Measurements from ENCODE around the gene E2F4.

E2F4 gene, protein sequence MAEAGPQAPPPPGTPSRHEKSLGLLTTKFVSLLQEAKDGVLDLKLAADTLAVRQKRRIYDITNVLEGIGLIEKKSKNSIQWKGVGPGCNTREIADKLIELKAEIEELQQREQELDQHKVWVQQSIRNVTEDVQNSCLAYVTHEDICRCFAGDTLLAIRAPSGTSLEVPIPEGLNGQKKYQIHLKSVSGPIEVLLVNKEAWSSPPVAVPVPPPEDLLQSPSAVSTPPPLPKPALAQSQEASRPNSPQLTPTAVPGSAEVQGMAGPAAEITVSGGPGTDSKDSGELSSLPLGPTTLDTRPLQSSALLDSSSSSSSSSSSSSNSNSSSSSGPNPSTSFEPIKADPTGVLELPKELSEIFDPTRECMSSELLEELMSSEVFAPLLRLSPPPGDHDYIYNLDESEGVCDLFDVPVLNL

GRCh38 chr16:67191995-67192681 lies at the start of gene E2F4:
Gene E2F4, plus strand, starts transcription at chr16:67192155. Its CDS starts 73 bp downstream, at chr16:67192228.
- no peak for TF ChIP-seq CTCF (conservative IDR thresholded peaks at IDR 0.05; ENCODE audit: low read depth, low read length)
- H3K4me3 ChIP-seq (ENCODE audit: low read length), result peak within 1 kb of the TSS; percentile 77
- DNase-seq (ENCODE audit: low read depth), result peak; percentile 70

- H3K4me3 ChIP-seq (ENCODE audit: low read length), result no peak overlapping the region
- TF ChIP-seq CTCF (conservative IDR thresholded peaks at IDR 0.05; ENCODE audit: low read depth, low read length), result no peak
- no peak for DNase-seq (ENCODE audit: low read depth)
Observed at GRCh38 chr16:67142342-67142741, 49.6 kb upstream of the E2F4 start.

GRCh38 chr16:67144943-67145342 lies 47.0 kb upstream of the E2F4 start:
- H3K4me3 ChIP-seq (ENCODE audit: low read length), result no peak overlapping the region
- no peak for TF ChIP-seq CTCF (conservative IDR thresholded peaks at IDR 0.05; ENCODE audit: low read depth, low read length)
- no peak for DNase-seq (ENCODE audit: low read depth)

DNA sequence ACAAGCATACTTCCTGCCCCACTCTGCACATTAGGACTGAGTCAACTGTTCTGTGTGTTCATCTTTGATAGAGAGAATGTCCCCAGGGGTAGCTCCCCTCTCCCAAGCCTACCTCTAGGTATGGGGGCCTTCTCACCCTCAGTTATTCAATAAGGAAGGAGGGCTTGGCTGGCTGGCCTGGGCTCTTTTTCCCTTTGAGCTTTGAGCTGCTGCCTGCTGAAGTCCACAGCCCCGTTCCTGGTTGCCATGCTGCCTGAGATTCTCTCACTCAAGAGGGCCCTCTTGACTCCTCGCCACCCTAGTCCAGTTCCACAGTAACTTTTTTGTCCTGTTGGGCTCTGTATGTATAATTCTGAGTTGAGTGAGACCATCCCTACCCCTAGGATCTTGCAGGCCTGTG lies 46.2 kb upstream of the E2F4 start:
- DNase-seq (ENCODE audit: low read depth), result no peak
- TF ChIP-seq CTCF (conservative IDR thresholded peaks at IDR 0.05; ENCODE audit: low read depth, low read length), result no peak
- H3K4me3 ChIP-seq (ENCODE audit: low read length), result no peak overlapping the region

DNA sequence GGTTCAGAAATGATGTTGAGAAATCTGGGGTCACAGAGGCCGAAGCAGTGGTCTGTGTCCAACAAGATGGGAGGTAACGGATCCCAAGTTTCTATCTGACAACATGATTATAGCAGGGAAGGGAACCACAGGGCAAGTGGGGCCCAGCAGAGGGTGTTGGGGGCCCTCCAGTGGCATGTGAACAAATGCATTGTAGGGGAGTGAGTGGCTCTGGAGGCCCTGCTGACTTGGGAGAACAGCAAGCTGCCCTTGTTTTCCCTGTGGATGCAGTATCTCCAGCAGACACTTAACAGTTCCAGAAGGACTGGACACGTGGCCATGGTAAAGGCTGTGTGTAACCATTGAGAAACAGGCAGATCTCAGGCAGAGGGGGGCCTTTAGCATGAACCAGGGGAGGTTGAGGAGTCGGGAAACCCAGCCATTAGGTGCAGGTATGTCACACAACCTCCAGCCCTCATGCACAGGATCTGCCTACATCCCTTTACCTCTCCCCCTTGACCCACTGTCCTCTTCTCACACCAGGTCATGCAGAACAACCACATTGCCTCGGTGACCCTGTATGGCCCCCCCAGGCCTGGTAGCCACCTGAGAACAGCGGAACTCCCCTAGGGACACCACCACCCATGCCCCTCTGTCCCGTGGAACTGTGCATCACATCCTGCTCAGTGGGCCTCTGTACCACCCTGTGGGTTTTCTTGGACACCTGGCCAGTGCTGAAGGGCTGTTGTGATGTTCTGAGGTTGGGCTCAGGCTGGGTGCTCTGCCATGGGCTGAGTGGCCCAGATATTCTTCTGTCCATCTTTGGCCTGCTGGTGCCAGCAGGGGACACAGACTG lies 45.2 kb upstream of the E2F4 start:
- DNase-seq (ENCODE audit: low read depth), result no peak
- H3K4me3 ChIP-seq (ENCODE audit: low read length), result no peak overlapping the region
- no peak for TF ChIP-seq CTCF (conservative IDR thresholded peaks at IDR 0.05; ENCODE audit: low read depth, low read length)

DNA sequence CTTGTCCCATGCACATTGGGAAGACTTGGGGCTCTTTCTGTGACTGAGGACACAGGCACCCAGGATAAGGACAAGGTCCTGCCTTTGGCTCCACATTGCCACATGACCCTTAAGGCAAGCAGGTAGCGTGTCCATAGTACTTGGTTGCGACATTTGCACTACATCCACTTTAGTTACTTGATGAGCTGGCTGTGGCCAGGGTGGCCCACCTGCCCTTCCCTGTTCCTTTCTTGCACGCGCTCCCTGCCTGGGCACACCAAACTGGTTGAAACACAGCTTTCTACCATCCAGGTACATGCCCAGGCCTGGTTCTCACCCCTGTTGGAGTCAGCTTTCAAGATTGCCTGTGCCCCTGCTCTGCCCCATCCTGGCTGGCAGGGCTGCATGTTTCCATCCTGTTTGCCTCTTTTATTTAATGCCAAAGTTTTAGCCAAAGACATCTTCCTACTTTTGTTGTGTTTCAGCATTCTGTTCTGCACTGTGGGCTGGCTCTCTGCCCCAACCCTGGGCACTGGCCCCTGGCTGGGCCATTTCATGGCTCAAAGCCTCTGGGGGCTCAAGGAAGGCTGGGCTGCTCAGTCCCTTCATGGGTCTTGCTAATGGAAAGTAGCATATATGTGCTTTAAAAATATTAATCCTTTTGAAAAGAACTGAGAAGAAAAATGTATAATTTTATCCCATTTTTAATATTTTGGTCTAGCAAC lies 44.4 kb upstream of the E2F4 start:
- no peak overlapping the region for H3K4me3 ChIP-seq (ENCODE audit: low read length)
- no peak for DNase-seq (ENCODE audit: low read depth)
- TF ChIP-seq CTCF (conservative IDR thresholded peaks at IDR 0.05; ENCODE audit: low read depth, low read length), result no peak
